ENCODE results near the gene HSD17B1. TPM values are rescaled to one million over a fixed set of nuclear protein-coding genes. Genes with fewer than 3 reads are reported as not detected.

Gene HSD17B1
- total RNA-seq, 4 donors from 2014 or later = 3.0 to 11.8 (median 6.6) TPM

DNA sequence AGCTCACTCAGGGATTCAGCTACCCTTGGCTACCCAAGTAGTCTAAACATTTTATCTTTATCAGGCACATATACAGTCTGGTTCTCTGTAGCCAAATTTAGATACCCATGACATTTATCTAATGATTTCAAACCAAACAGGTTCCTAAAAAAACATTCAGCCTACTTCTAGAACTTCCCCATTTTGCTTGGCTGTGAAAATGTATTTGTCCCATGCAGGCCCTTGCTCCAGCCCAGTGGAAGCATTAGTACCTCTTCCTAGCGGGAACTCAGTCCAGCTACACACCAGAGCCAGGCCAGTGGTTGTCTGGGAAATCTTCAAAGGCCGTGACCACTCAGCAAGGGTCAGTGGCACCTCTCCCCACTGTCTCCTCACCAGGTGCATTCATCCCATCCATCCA, 42.9 kb upstream of the HSD17B1 start:
- no peaks in the 10 kb centered on the region for H3K9me3 ChIP-seq
- H3K27me3 ChIP-seq = no peaks in the 10 kb centered on the region
- intact Hi-C loops (cut with DNase I) = loop anchor here (5.0 to 10.0 kb wide), 2 partner anchors 33 to 85 kb away; partner anchors contain the start of gene CAVIN1
- TF ChIP-seq CTCF (IDR thresholded peaks at IDR 0.05) (no peak), POLR2A (IDR thresholded peaks at IDR 0.05) (no peak)
- peaks cover 0 to 82% (median 17%) of the 10 kb centered on the region in 3 donors for H3K36me3 ChIP-seq
- H3K27ac ChIP-seq = peak overlapping the region in 1 of 4 donors; percentile 16
- 48 to 88% methylated on average over 1 to 2 of the region's 2 CpGs for WGBS, 2 donors
- peaks cover 0 to 35% (median 0%) of the 10 kb centered on the region in 3 donors for H3K4me1 ChIP-seq
- DNase-seq = no peak
- H3K4me3 ChIP-seq = no peak overlapping the region

GRCh38 chr17:42512246-42512645, 40.5 kb upstream of the HSD17B1 start:
- Histone ChIP-seq H3K9me3 (no peaks in the 10 kb centered on the region), H3K4me3 (no peak overlapping the region), H3K27me3 (no peaks in the 10 kb centered on the region), H3K27ac (peak overlapping the region; percentile 9 to 76 (median 59)), H3K4me1 (peaks cover 2 to 45% (median 10%) of the 10 kb centered on the region in 3 donors), H3K36me3 (peaks cover 0 to 82% (median 18%) of the 10 kb centered on the region in 3 donors)
- intact Hi-C loops (cut with DNase I) = loop anchor here (5.0 to 10.0 kb wide), 2 partner anchors 35 to 87 kb away; partner anchors contain the start of gene CAVIN1
- 79 to 88% methylated on average over 9 of the region's 9 CpGs for WGBS, 2 donors
- TF ChIP-seq CTCF (IDR thresholded peaks at IDR 0.05) (no peak), POLR2A (IDR thresholded peaks at IDR 0.05) (no peak)
- no peak for DNase-seq

DNA sequence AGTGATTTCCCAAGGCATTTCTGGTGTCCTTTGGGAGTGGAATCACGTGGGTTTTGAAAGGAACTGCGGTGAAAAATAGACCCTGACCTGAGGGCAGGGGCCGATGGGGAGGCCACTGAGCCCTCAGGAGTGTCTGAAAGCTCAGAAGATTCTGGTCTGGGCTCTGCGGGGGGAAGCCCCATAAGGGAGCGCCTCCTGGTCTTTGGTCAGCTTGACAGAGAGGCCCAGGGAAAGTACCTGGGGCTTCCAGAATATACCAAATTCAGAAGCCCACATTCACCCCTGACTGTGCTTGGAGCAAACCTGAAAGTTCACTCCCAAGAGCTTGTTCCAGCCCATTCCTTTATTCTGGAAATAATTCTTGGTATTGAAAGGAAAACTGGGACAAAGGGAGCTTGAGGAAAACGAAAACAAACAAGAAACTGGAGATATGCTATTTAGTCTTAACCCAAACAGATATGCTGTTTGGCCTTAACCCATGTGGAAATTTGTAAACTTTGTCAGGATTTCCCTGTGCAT, 39.9 kb upstream of the HSD17B1 start:
- H3K9me3 ChIP-seq = no peaks in the 10 kb centered on the region
- no peak overlapping the region for H3K4me3 ChIP-seq
- H3K27ac ChIP-seq = peak overlapping the region; percentile 9 to 76 (median 70)
- H3K27me3 ChIP-seq = no peaks in the 10 kb centered on the region
- no peak for TF ChIP-seq CTCF (IDR thresholded peaks at IDR 0.05)
- TF ChIP-seq POLR2A (IDR thresholded peaks at IDR 0.05) = no peak
- DNase-seq = no peak
- WGBS, 2 donors = 66 to 76% methylated on average over 3 to 6 of the region's 6 CpGs
- H3K4me1 ChIP-seq = peaks cover 7 to 50% (median 15%) of the 10 kb centered on the region in 3 donors
- H3K36me3 ChIP-seq = peaks cover 0 to 77% (median 18%) of the 10 kb centered on the region in 3 donors
- intact Hi-C loops (cut with DNase I) = loop anchor here (5.0 to 10.0 kb wide), 2 partner anchors 35 to 88 kb away; partner anchors contain the start of gene CAVIN1

DNA sequence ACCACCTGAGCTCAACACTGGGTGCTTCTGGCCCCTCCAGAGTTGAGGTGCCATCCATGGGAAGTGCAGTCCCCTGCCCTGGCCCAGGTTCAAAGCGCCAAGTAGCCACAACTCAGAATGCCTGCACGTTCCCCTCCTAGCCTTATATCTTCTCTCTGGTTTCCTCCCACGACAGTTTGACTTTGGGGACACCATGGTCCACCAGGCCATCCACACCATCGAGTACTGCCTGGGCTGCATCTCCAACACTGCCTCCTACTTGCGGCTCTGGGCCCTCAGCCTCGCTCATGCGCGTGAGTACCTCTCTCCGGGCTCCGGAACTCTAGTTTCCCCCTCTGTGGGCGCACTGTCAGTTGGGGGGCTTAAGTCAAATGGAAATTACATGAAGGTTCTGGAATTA, 39.0 kb upstream of the HSD17B1 start:
- Histone ChIP-seq H3K4me1 (peaks cover 15 to 57% (median 24%) of the 10 kb centered on the region in 3 donors), H3K36me3 (peaks cover 0 to 68% (median 18%) of the 10 kb centered on the region in 3 donors), H3K27ac (peak overlapping the region in 3 of 4 donors; percentile 68 to 76 (median 73)), H3K27me3 (no peaks in the 10 kb centered on the region), H3K9me3 (no peaks in the 10 kb centered on the region), H3K4me3 (no peak overlapping the region)
- no peak for DNase-seq
- no peak for TF ChIP-seq CTCF (IDR thresholded peaks at IDR 0.05)
- no peak for TF ChIP-seq POLR2A (IDR thresholded peaks at IDR 0.05)
- WGBS, 2 donors = 94 to 98% methylated on average over 10 to 11 of the region's 11 CpGs
- intact Hi-C loops (cut with DNase I) = loop anchor here (5.0 to 10.0 kb wide), 2 partner anchors 36 to 89 kb away; partner anchors contain the start of gene CAVIN1

DNA sequence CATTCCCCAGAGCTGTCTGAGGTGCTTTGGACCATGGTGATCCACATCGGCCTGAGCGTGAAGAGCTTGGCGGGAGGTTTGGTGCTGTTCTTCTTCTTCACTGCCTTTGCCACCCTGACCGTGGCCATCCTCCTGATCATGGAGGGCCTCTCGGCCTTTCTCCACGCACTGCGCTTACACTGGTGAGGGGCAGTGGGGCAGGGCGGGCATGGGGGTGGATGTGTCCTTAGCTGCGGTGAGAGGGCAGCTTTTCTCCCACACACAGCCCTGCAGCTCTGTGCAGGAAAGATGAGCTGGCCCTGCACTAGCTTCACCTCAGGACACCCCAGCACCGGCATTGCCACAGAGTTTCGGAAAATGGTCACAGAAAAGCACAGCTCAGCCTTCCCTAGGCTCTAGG, 38.4 kb upstream of the HSD17B1 start:
- 93 to 96% methylated on average over 5 to 9 of the region's 11 CpGs for WGBS, 2 donors
- Histone ChIP-seq H3K27me3 (no peaks in the 10 kb centered on the region), H3K27ac (peak overlapping the region in 3 of 4 donors; percentile 68 to 76 (median 73)), H3K36me3 (peaks cover 0 to 62% (median 14%) of the 10 kb centered on the region in 3 donors), H3K9me3 (no peaks in the 10 kb centered on the region), H3K4me1 (peaks cover 21 to 57% (median 30%) of the 10 kb centered on the region in 3 donors), H3K4me3 (no peak overlapping the region)
- no peak for DNase-seq
- TF ChIP-seq POLR2A (IDR thresholded peaks at IDR 0.05) = no peak
- no peak for TF ChIP-seq CTCF (IDR thresholded peaks at IDR 0.05)
- intact Hi-C loops (cut with DNase I) = loop anchor here (5.0 to 10.0 kb wide), 2 partner anchors 37 to 89 kb away; partner anchors contain the start of gene CAVIN1
